GM13976 (cell line): ENCODE measurements around the gene CAMKMT.

Source experiments
- DNase-seq: peaks from one replicate; pipeline ENCODE4 v3.0.0; 2012; ENCODE audit warnings: low spot score
- in situ Hi-C: fragments of 300-500 bp; cut with MboI; formaldehyde crosslinking; loops from one replicate; pipeline ENCODE4 v1.12.0; 2022; ENCODE audit warnings: low sequenced_read_pairs, mixed read lengths, inconsistent platforms; ENCODE audit not compliant: unreplicated experiment
- TF ChIP-seq, protein P1 (sequence below): IDR thresholded peaks from 2 replicates; pipeline ENCODE4 v1.5.1; 2012; ENCODE audit warnings: borderline replicate concordance, mild to moderate bottlenecking; ENCODE audit not compliant: insufficient read depth; ENCODE audit errors: extremely low read depth, missing control alignments, control extremely low read depth

Gene CAMKMT

DNA sequence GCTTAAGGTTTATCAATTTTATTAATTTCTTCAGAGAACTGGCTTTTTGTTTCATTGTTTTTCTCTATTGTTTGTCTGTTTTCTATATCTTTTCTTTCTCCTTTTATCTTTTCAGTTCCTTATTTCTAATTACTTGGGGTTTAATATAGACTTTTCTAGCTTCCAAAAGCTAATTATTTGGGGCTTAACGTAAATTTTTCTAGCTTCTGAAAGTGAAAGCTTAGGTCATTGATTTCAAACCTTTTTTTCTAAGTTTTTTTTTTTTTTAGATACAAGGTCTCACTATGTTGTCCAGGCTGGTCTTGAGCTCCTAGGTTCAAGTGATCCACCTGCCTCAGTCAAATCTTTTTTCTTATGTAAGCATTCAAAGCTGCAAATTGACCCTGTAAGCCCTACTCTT, 266.6 kb downstream of the CAMKMT start:
- DNase-seq: no peak
- TF ChIP-seq, protein P1, sequence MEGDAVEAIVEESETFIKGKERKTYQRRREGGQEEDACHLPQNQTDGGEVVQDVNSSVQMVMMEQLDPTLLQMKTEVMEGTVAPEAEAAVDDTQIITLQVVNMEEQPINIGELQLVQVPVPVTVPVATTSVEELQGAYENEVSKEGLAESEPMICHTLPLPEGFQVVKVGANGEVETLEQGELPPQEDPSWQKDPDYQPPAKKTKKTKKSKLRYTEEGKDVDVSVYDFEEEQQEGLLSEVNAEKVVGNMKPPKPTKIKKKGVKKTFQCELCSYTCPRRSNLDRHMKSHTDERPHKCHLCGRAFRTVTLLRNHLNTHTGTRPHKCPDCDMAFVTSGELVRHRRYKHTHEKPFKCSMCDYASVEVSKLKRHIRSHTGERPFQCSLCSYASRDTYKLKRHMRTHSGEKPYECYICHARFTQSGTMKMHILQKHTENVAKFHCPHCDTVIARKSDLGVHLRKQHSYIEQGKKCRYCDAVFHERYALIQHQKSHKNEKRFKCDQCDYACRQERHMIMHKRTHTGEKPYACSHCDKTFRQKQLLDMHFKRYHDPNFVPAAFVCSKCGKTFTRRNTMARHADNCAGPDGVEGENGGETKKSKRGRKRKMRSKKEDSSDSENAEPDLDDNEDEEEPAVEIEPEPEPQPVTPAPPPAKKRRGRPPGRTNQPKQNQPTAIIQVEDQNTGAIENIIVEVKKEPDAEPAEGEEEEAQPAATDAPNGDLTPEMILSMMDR: no peak
- in situ Hi-C loops: no loop called here

DNA sequence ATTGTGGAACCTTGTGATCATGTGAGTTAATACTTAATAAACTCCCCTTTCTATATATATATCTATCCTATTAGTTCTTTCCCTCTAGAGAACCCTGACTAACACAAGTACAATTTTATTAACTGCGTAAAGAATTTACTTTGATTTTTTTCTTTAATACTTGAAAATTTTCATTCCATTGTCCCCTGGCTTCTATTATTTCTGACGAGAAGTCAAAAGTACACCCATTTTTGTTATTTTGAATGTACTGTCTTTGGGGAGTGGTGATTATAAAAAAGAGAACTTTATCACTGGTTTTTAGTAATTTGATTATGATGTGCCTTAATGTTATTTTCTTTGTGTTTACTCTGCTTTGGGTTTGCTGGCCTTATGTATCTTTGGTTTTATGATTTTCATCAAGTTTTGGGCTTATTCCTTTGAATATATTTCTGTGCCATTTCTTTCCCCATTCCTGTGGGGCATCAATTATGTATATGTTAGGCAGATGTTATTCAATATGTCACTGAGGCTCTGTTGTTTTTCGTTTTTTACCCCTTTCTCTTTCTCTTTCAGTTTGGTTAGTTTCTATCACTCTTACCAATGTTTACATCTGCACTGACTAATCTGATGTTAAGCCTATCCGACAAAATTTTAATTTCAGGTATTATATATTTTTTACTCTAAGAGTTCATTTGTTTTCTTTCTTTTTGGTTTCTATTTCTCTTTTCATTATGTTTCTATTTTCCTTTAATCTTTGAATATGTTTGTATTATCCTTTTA, 271.4 kb downstream of the CAMKMT start:
- in situ Hi-C loops: no loop called here
- TF ChIP-seq, protein P1: no peak
- no peak for DNase-seq

DNA sequence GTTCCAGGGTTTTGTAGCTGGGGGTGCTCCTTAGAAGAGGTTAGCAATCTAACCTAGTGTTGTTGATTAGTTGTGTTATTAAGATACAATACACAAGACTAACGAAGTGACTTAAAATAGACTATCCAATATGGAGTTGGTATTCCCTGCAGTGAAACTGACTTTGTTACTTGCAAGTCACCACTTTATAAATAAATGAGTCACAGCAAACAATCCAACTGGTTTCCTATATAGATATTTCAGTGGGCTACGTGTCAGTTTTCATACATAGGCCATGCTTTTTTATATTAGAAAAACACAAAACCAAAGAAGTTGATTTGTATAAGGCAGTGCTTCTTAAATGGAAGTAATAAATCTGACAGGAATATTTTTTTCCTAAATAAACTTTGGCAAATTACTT, 274.0 kb downstream of the CAMKMT start:
- in situ Hi-C loops: no loop called here
- TF ChIP-seq, protein P1: no peak
- DNase-seq: no peak

DNA sequence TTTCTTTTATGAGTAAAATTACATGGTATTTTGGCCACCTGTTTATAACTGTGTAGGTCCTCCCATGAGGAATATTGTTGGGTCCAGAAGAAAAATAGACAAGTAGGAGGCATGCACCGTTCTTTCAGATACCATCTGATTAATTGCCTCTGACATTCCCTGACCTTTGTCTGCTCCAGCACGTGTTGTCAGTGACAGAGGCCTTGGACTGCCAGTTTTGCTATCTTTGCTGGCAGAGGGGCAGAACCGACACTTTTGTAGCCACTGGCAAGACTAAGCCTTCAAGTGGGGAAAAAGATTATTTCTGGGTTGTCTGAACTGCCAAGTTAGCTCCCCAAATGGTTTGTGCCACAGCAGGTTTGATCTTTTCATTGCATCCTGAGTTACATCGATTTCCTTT, 276.9 kb downstream of the CAMKMT start:
- no peak for DNase-seq
- in situ Hi-C loops: no loop called here
- TF ChIP-seq, protein P1: no peak

DNA sequence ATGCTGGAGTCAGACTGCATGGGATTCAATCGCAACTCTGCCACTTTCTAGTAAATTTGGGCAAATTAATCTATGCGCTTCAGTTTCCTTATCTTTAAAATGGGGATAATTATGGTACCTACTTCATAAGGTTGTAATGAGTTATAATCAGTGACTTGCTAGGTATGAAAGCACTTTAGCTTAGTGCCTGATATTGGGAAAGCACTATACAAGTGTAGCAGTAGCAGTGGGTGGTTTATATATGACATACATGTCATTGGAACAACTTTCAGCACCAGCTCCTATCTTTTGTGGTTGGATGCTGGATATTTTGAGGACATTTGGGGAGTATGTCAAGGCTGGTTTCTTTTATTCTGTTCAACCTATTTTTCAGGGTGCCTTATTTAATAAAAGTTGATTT, 277.7 kb downstream of the CAMKMT start:
- no peak for DNase-seq

DNA sequence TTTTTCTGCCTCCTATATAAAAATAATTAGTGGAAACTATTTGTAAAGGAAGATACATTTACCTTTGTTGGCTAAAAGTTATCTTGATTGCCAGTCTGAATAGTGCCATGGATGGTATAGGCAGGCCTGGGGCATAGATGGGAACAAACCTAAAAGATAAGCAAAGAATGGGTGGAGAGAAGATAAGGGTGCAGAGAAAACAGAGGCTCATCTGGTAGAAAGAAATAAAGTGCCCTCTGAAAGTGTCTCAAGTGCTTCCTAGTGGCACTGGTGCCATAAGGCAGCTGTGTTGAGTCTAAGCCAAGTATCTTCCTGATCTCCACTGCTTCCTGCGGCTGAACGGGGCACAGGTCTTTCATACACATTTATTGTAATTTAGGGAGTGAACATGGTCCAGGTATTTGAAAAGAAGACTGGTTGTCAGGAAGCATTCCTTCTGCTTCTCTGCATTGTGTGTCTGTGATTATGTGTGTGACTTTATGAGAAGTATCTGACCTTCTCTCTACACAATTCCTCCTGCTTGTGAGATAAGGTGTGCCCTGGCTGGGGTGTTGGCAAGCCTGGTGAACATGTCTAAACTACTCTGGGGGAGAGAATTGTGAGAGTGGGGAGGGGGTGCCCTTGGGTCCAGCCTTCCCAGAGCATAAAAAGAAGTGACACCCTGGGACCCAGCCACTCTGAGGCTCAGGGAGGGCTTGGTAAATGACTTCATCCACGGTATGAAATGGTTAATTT, 280.5 kb downstream of the CAMKMT start:
- no peak for DNase-seq
- TF ChIP-seq, protein P1: no peak
- in situ Hi-C loops: no loop called here

More for the DNA sequence above, 277.7 kb downstream of the CAMKMT start:
- in situ Hi-C loops: no loop called here
- TF ChIP-seq, protein P1: no peak
